CD4-positive, alpha-beta T cell treated with Interleukin-17A for 1 hour (primary cell): Measurements from ENCODE around the gene FOXC1.

Experiments used
- DNase-seq: peaks from one replicate; pipeline ENCODE4 v3.0.0-alpha.2; 2020

The FOXC1 gene

DNA sequence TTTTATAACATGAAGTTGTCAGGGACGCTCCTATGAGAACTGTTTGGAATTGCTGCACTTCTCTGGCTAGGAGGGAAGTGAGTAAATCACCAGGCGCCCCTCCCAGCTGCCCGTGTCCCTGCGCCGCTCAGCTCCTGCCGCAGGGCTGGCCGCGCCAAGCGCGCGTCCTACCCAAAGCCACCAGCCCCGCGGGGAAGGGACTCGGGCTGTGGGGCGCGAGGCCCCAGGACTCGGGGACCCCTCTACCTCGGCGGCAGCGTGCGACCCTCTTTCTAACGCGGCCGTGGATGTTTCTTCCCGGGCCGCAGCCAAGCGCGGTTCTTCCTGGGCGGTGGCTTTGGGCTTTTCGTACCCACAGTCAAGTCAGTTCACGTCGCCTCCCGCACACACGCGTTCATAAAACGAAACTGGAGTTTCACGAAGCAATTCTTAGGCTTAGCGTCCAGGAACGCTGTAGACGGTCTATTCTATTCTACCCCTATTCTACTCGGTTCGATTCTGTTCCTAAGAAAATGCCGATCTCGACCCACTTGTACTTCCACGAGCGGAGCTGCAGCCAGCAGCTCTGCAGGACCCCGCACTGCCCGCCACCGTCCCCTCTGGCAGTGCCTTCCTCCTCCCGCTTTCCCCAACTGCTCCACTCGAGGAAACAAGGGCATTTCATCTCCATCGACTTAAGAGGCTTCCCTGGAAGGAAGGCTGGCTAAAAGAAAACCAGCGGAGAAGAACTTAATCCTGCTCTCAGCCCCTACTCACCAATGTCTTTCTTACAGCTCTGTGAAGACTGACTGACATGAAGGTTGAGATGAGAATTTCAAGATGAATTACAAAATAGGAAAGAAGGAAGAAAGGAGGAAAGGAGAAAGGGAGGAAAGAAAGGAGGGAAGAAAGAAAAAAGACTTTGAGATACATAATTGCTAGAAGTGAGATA lies 15.4 kb downstream of the FOXC1 start:
- DNase-seq = no peak

DNA sequence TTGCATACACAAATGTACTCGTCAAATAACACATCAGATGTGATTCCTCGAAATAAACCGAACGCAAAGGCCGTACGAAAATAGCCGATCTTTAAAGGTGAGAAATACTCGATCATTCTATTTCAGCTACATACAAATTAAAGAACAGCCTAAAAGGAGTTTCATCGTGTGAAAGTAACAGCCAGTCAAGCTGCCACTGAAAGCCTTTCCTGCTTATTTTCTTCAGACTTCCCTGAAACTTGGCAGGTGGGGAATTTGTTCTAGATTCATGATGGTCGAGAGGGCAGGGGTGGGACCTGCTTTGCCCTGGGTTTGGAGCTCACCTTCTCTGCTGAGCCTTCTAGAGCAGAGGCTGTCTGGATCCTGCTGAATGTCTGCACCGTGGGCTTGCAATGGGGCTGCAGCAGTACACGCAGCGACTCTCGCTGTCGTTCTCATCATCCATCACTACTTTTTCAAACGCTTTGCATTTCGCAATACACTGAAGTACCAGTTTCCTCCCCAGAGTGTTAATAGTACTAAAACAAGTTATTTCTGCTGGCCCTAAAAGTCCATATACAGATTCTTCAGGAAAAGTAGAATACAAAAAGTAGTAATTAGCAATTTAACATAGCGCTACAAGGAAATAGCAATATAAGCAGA lies 16.2 kb downstream of the FOXC1 start:
- DNase-seq = no peak

DNA sequence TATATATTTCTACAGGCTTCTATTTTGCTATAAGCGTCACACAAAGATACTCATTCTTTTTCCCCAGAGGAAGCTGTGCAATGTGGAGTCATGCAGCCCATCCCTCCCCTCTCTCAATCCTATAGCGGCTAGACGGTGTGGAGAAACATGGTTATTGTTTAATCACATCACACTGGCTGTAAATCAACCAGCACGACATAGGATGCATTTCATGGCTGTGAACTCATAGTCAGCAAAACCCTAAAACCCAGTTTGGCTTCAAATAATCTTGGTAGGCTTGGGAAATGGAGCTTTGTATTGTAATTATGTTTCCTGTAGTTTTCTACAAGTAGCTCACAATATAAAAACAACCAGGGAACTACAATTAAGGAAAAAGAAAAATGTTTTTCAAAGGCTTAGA lies 16.8 kb downstream of the FOXC1 start:
- DNase-seq = no peak

DNA sequence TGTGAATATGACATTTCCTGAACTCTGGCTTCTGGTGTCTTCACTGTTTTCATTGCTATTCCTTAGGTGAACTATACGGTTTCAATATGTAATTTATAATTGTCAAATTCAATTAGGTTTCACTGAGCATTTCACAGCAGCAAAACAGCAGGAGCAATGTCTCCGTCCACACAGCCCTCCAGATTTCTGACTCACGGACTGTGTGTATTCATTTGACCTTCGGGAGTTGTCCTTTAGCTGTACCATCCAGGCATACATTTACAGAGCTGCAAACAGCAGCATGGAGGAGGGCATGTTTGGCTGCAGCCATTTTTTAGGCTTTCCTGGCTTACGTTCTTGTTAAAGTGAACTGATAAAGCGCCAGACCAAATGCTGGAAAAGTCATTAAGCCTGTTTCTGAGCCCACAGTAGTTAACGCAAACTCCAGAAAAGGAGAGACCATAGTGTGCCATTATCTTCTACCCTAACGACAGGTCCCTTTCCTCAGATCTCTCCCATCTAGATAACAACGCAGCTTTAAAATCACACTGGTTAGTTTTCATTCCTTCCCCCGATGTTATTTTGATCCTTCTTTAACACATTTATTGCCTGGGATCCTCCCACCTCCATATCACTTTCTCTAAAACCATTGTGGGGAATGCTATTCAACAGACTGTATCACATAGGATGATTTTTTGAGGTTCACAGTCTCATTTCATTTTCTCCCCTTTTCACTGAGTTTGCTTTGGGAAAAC lies 18.3 kb downstream of the FOXC1 start:
- no peak for DNase-seq

- DNase-seq = no peak
Observed at GRCh38 chr6:1629316-1629715, 19.6 kb downstream of the FOXC1 start.

GRCh38 chr6:1630212-1630770 lies 20.6 kb downstream of the FOXC1 start:
- no peak for DNase-seq

DNA sequence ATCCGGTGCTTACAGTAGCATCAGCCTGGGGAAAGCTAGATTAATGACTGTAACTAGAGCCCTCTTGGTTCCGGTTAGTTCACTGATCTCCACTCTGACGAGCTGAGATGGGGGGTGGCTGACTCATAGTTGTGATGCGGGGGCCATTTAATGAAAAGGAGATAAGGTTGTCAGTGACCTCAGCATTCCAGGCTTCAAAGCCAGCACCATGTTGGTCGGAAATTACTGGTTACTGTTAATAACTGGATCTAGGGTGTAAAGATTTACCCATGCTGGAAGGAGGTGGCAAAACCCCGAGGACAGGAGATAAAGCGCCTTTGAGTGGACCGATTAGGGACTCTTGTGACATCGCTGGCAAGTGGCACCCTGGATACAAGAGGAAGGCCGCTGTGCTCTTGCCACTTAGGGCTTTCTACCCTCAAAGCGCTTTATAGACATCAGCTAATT lies 21.1 kb downstream of the FOXC1 start:
- no peak for DNase-seq

DNA sequence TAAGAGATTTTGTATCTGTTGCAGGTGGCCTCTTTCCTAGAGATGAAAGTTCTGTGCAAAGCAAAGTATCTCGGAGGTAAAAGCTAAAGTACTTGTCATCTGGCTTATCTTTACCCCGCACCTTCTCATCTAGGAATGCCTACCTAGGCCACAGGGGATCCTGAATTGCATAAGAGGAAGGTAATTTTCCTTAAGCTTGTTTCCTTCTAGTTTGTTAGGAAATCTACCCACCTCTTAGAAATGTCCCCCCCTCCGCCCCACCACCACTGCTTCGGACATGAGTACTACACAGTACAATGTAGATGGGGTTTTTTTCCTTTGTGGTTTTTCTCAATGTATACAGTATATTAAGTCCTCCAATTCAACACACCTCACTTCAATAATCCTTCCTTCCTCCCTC lies 21.5 kb downstream of the FOXC1 start:
- DNase-seq = no peak

DNA sequence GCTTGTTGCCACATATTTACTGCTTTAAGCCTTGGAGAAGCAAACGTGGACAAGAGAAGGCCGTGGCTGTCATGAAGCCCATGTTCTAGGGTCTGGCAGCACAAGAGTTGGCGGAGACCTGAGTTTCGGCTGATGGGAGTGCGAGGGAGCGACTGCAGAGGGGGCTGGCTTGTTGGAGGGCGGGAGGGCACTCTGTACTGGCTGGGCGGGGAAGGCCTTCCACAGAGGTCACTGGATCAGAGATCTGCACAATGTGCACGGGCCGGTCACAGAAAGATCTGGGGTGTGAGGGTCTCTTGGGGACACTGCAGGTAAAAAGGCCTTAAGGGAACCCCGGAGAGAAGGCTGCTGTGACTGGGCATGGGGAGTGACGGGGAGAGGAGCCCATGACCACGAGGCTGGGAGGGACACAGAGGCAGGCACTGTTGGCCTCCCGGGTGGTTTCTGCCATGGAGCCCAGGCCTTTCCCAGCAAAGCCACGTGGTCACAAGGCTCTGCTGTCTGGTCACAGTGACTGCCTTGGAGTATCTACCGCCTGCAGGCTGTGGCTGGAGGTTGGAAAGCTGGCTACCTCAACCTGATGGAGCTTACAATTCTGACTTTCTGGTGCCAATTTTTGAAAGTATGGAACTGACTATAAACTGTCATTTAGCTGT lies 23.8 kb downstream of the FOXC1 start:
- DNase-seq = no peak

GRCh38 chr6:1634081-1634480 lies 24.4 kb downstream of the FOXC1 start:
- no peak for DNase-seq

- no peak for DNase-seq
Observed at GRCh38 chr6:1635305-1636010, 25.7 kb downstream of the FOXC1 start.

GRCh38 chr6:1636272-1636825 lies 26.6 kb downstream of the FOXC1 start:
- no peak for DNase-seq

- no peak for DNase-seq
Observed at GRCh38 chr6:1636971-1637871, 27.5 kb downstream of the FOXC1 start.

DNA sequence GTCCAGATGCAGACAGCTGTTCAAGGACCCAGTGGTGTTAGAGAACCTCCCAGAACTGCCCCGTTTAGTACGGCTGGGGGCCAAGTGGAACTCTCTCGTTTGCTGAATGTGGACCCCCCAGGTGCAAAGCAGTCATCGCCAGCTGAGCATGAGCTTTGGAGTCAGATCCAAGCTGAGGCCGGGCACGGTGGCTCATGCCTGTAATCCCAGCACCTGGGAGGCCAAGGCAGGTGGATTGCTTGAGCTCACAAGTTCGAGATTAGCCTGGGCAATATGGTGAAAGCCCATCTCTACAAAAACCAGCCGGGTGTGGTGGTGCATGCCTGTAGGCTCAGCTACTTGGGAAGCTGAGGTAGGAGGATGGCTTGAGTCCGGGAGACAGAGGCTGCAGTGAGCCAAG lies 29.7 kb downstream of the FOXC1 start:
- no peak for DNase-seq

DNA sequence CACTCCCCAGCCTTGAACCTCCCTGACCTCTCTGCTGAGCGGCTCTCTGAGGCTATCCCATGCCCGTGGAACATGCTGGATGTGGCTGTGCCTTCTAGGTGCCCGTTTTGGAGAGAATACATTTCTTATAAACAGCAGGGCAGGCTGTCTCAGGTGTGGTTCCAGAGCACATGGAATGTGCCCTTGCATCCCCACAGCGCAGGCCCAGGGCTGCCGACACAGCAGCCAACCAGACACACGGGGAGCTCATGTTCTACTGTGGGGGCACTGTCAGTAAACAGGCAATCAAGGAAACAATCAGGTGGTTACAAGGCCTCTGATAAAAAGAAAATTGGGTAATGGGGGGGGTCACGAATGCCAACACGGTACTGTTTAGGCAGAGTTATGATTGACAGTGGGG lies 30.8 kb downstream of the FOXC1 start:
- no peak for DNase-seq

GRCh38 chr6:1641343-1641885 lies 31.7 kb downstream of the FOXC1 start:
- no peak for DNase-seq

- no peak for DNase-seq
Observed at GRCh38 chr6:1643111-1643510, 33.4 kb downstream of the FOXC1 start.

- no peak for DNase-seq
Observed at GRCh38 chr6:1643830-1644445, 34.2 kb downstream of the FOXC1 start.

GRCh38 chr6:1644516-1645060 lies 34.9 kb downstream of the FOXC1 start:
- DNase-seq = no peak
